Measurements from ENCODE around the gene CFHR2.
"Not testable (repeated sequence)": the region's sequence is repeated elsewhere in the genome, so short reads cannot be mapped to it uniquely, and the experiment has no call there.

The CFHR2 gene

GRCh38 chr1:196933531-196934189, 9.9 kb upstream of the CFHR2 start:
- Histone ChIP-seq H3K4me2 (ENCODE audit: low read length) (no peak overlapping the region), H2AFZ (no peak overlapping the region), H3K79me2 (no peaks in the 10 kb centered on the region), H3K36me3 (ENCODE audit: control insufficient read depth, insufficient read depth, low read length) (no peaks in the 10 kb centered on the region), H3K27me3 (ENCODE audit: control insufficient read depth, insufficient read depth, low read length) (no peaks in the 10 kb centered on the region), H3K9ac (no peak overlapping the region), H3K9me3 (ENCODE audit: control insufficient read depth, low read length) (no peaks in the 10 kb centered on the region), H3K4me3 (ENCODE audit: low read depth, low read length) (no peak overlapping the region), H3K4me1 (no peaks in the 10 kb centered on the region), H3K27ac (no peak overlapping the region)
- TF ChIP-seq CTCF (IDR thresholded peaks at IDR 0.05) = no peak

GRCh38 chr1:196941474-196941873, 2.1 kb upstream of the CFHR2 start:
- not testable (repeated sequence) for H3K27ac ChIP-seq; H3K9ac ChIP-seq; H3K79me2 ChIP-seq; H3K4me2 ChIP-seq (ENCODE audit: low read length); H3K9me3 ChIP-seq (ENCODE audit: control insufficient read depth, low read length); H2AFZ ChIP-seq; H3K27me3 ChIP-seq (ENCODE audit: control insufficient read depth, insufficient read depth, low read length); H3K4me1 ChIP-seq; H3K4me3 ChIP-seq (ENCODE audit: low read depth, low read length); H3K36me3 ChIP-seq (ENCODE audit: control insufficient read depth, insufficient read depth, low read length)

- TF ChIP-seq CTCF (IDR thresholded peaks at IDR 0.05) = no peak
- Histone ChIP-seq H3K9ac (no peak overlapping the region), H3K9me3 (ENCODE audit: control insufficient read depth, low read length) (no peaks in the 10 kb centered on the region), H3K4me1 (no peaks in the 10 kb centered on the region), H2AFZ (no peak overlapping the region), H3K27ac (no peak overlapping the region), H3K27me3 (ENCODE audit: control insufficient read depth, insufficient read depth, low read length) (no peaks in the 10 kb centered on the region), H3K36me3 (ENCODE audit: control insufficient read depth, insufficient read depth, low read length) (no peaks in the 10 kb centered on the region), H3K4me2 (ENCODE audit: low read length) (no peak overlapping the region), H3K79me2 (no peaks in the 10 kb centered on the region), H3K4me3 (ENCODE audit: low read depth, low read length) (no peak overlapping the region)
Measured at GRCh38 chr1:196951711-196952394, 8.3 kb downstream of the CFHR2 start.

GRCh38 chr1:196954778-196955177, 11.2 kb downstream of the CFHR2 start:
- H3K4me3 ChIP-seq (ENCODE audit: low read depth, low read length) = no peak overlapping the region
- H3K27ac ChIP-seq = no peak overlapping the region
- H2AFZ ChIP-seq = no peak overlapping the region
- no peaks in the 10 kb centered on the region for H3K9me3 ChIP-seq (ENCODE audit: control insufficient read depth, low read length)
- H3K4me1 ChIP-seq = no peaks in the 10 kb centered on the region
- no peaks in the 10 kb centered on the region for H3K79me2 ChIP-seq
- H3K36me3 ChIP-seq (ENCODE audit: control insufficient read depth, insufficient read depth, low read length) = no peaks in the 10 kb centered on the region
- H3K9ac ChIP-seq = no peak overlapping the region
- no peak for TF ChIP-seq CTCF (IDR thresholded peaks at IDR 0.05)
- H3K27me3 ChIP-seq (ENCODE audit: control insufficient read depth, insufficient read depth, low read length) = no peaks in the 10 kb centered on the region
- no peak overlapping the region for H3K4me2 ChIP-seq (ENCODE audit: low read length)

- H3K9ac ChIP-seq = no peak overlapping the region
- no peaks in the 10 kb centered on the region for H3K27me3 ChIP-seq (ENCODE audit: control insufficient read depth, insufficient read depth, low read length)
- no peaks in the 10 kb centered on the region for H3K79me2 ChIP-seq
- no peaks in the 10 kb centered on the region for H3K36me3 ChIP-seq (ENCODE audit: control insufficient read depth, insufficient read depth, low read length)
- no peak for TF ChIP-seq CTCF (IDR thresholded peaks at IDR 0.05)
- no peak overlapping the region for H2AFZ ChIP-seq
- H3K4me1 ChIP-seq = no peaks in the 10 kb centered on the region
- no peaks in the 10 kb centered on the region for H3K9me3 ChIP-seq (ENCODE audit: control insufficient read depth, low read length)
- no peak overlapping the region for H3K4me2 ChIP-seq (ENCODE audit: low read length)
- no peak overlapping the region for H3K4me3 ChIP-seq (ENCODE audit: low read depth, low read length)
- no peak overlapping the region for H3K27ac ChIP-seq
Measured at GRCh38 chr1:196955926-196956325, 12.4 kb downstream of the CFHR2 start.

Data from parathyroid adenoma (tissue), 2 donors.